K562 (cell line): ENCODE data around the gene SLC24A3.

Experiments
- ERF ChIP-seq: fragments of 450-650 bp; formaldehyde crosslinking; IDR thresholded peaks from 2 replicates; pipeline ENCODE4 v1.4.0; 2020; ENCODE audit warnings: mild to moderate bottlenecking, mixed read lengths
- EZH2 ChIP-seq: IDR thresholded peaks from 2 replicates; pipeline ENCODE4 v1.6.1; 2012; ENCODE audit warnings: low read depth, mild to moderate bottlenecking, inconsistent platforms, low read length, borderline replicate concordance
- JUNB ChIP-seq: fragments of 450-650 bp; formaldehyde crosslinking; conservative IDR thresholded peaks from 2 replicates; pipeline ENCODE4 v1.4.0; 2020; ENCODE audit warnings: mild to moderate bottlenecking
- JUND ChIP-seq, 2 experiments: IDR thresholded peaks; 2 replicates in 1 of 2; 3 replicates in 1 of 2; pipeline ENCODE4 v1.6.1; 2011; ENCODE audit warnings: borderline replicate concordance in 2 of 2, low read depth in 2 of 2, low read length in 2 of 2, improper control_type of control experiment in 1 of 2, missing biosample characterization in 1 of 2, missing genetic modification characterization in 1 of 2, missing genetic modification reagents in 1 of 2
- NR1H2 ChIP-seq: sonication (generic); formaldehyde crosslinking; IDR thresholded peaks from 2 replicates; pipeline ENCODE4 v1.4.0; 2020; ENCODE audit warnings: mild to moderate bottlenecking, missing genetic modification reagents
- NRF1 ChIP-seq, 2 experiments: fragments of 450-650 bp; IDR thresholded peaks in 1 of 2; conservative IDR thresholded peaks in 1 of 2; 2 replicates each; pipeline ENCODE4 v1.6.1; 2014; ENCODE audit warnings: mild to moderate bottlenecking in 2 of 2
- POLR2AphosphoS5 ChIP-seq: IDR thresholded peaks from 2 replicates; pipeline ENCODE4 v1.6.1; 2011; ENCODE audit warnings: mild to moderate bottlenecking, low read depth, low read length, moderate library complexity; ENCODE audit not compliant: control insufficient read depth, insufficient read depth
- PTBP1 ChIP-seq: fragments of 200-400 bp; formaldehyde crosslinking; IDR thresholded peaks from 2 replicates; pipeline ENCODE4 v1.6.1; 2017; ENCODE audit warnings: low read depth, low read length
- RAD51 ChIP-seq: fragments of 450-650 bp; IDR thresholded peaks from 2 replicates; pipeline ENCODE4 v1.7.1; 2016; ENCODE audit warnings: low read depth, mild to moderate bottlenecking, borderline replicate concordance
- RBM39 ChIP-seq: fragments of 200-400 bp; formaldehyde crosslinking; optimal IDR thresholded peaks from 2 replicates; pipeline ENCODE3; 2018; ENCODE audit warnings: low read depth, low read length
- SIX5 ChIP-seq, 2 experiments: IDR thresholded peaks; 2 replicates each; pipeline ENCODE4 v1.6.1; 2011; ENCODE audit warnings: low read length in 2 of 2, borderline replicate concordance in 1 of 2, low read depth in 1 of 2, mild to moderate bottlenecking in 1 of 2, moderate library complexity in 1 of 2; ENCODE audit not compliant: insufficient read depth in 1 of 2
- ZFPM2 ChIP-seq: fragments of 250-450 bp; sonication (Bioruptor Pico); IDR thresholded peaks from 2 replicates; pipeline ENCODE4 v1.5.1; 2022; ENCODE audit warnings: mild to moderate bottlenecking
- TF ChIP-seq, protein P1 (sequence below), 2 experiments: IDR thresholded peaks; 2 replicates each; pipeline ENCODE4 v1.6.1; 2011; ENCODE audit warnings: borderline replicate concordance in 1 of 2, control low read depth in 1 of 2, low read depth in 1 of 2, low read length in 1 of 2, mild to moderate bottlenecking in 1 of 2, mixed read lengths in 1 of 2, moderate library complexity in 1 of 2; ENCODE audit not compliant: insufficient read depth in 1 of 2, insufficient read length in 1 of 2, poor library complexity in 1 of 2, severe bottlenecking in 1 of 2; ENCODE audit errors: extremely low read depth in 1 of 2
- TF ChIP-seq, protein P2 (sequence below), 3 experiments: IDR thresholded peaks in 2 of 3; conservative IDR thresholded peaks in 1 of 3; 2 replicates each; pipeline ENCODE4 v1.5.1; 2011 to 2012; ENCODE audit warnings: low read length in 3 of 3, mild to moderate bottlenecking in 3 of 3, control low read depth in 2 of 3, improper control_type of control experiment in 1 of 3, inconsistent platforms in 1 of 3, low read depth in 1 of 3, mixed read lengths in 1 of 3, moderate library complexity in 1 of 3; ENCODE audit not compliant: insufficient read depth in 2 of 3

DNA sequence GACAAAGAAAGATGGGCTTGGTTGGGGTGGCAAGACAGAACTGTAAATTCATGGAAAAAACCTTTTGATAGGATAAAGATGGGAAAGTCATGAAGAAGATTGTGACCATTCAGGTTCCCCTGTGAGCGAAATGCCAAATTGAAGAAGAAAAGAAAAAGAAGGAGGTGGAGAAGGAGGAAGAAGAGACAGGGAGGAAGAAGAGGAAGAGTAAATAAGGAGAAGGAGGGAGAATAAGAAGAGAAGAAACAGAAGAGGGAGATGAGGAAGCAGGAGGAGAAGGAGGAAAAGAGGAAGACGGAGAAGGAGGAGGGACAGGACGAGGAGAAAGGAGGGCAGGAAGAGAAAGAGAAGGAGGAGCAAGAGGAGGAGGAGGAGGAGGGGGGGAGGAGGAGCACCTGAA, 199.8 kb downstream of the SLC24A3 start:
- TF ChIP-seq RBM39 (no peak), POLR2AphosphoS5 (no peak), PTBP1 (no peak), RAD51 (no peak), ERF (CRISPR knock-in tag) (no peak), JUNB (CRISPR knock-in tag) (no peak), EZH2 (no peak), JUND (IDR thresholded peaks at IDR 0.05; ENCODE audit: borderline replicate concordance, low read depth, low read length) (no peak), JUND (tag; IDR thresholded peaks at IDR 0.05; ENCODE audit: borderline replicate concordance, low read depth, low read length) (no peak), SIX5 (IDR thresholded peaks at IDR 0.05; ENCODE audit: borderline replicate concordance in 1 of 2, insufficient read depth in 1 of 2, low read depth in 1 of 2, low read length in 2 of 2) (no peak), NRF1 (conservative IDR thresholded peaks at IDR 0.05 in 1 of 2, IDR thresholded peaks at IDR 0.05 in 1 of 2) (no peak), NR1H2 (no peak), ZFPM2 (no peak)
- TF ChIP-seq, protein P1, sequence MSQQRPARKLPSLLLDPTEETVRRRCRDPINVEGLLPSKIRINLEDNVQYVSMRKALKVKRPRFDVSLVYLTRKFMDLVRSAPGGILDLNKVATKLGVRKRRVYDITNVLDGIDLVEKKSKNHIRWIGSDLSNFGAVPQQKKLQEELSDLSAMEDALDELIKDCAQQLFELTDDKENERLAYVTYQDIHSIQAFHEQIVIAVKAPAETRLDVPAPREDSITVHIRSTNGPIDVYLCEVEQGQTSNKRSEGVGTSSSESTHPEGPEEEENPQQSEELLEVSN (IDR thresholded peaks at IDR 0.05; ENCODE audit: borderline replicate concordance in 1 of 2, extremely low read depth in 1 of 2, insufficient read depth in 1 of 2, insufficient read length in 1 of 2, low read depth in 1 of 2, low read length in 1 of 2, poor library complexity in 1 of 2, severe bottlenecking in 1 of 2): no peak
- TF ChIP-seq, protein P2, sequence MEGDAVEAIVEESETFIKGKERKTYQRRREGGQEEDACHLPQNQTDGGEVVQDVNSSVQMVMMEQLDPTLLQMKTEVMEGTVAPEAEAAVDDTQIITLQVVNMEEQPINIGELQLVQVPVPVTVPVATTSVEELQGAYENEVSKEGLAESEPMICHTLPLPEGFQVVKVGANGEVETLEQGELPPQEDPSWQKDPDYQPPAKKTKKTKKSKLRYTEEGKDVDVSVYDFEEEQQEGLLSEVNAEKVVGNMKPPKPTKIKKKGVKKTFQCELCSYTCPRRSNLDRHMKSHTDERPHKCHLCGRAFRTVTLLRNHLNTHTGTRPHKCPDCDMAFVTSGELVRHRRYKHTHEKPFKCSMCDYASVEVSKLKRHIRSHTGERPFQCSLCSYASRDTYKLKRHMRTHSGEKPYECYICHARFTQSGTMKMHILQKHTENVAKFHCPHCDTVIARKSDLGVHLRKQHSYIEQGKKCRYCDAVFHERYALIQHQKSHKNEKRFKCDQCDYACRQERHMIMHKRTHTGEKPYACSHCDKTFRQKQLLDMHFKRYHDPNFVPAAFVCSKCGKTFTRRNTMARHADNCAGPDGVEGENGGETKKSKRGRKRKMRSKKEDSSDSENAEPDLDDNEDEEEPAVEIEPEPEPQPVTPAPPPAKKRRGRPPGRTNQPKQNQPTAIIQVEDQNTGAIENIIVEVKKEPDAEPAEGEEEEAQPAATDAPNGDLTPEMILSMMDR (IDR thresholded peaks at IDR 0.05 in 2 of 3, conservative IDR thresholded peaks at IDR 0.05 in 1 of 3; ENCODE audit: insufficient read depth in 2 of 3, low read depth in 1 of 3, low read length in 3 of 3): no peak
